NCI-H187 (cell line): Measurements from ENCODE around the gene LSR.
"Not testable (repeated sequence)": the region's sequence is repeated elsewhere in the genome, so short reads cannot be mapped to it uniquely, and the experiment has no call there.

ENCODE experiments used
- DNase-seq, 2 experiments: peaks; one replicate each; lab custom pipeline; 2025; lab: John Stamatoyannopoulos, UW

LSR gene

DNA sequence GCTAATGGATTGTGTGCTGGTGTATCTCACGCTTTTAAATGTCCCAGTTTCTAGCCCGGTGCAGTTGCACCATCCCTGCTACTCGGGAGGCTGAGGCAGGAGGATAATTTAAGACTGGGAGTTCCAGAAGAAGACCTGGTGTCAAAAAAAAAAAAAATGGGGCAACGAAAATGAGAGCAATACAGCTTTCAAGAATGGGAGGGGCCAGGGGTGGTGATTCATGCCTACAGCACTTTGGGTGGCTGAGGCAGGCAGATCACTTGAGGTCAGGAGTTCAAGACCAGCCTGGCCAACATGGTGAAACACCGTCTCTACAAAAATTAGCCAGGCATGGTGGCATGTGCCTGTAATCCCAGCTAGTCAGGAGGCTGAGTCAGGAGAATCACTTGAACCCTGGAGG, 37.3 kb downstream of the LSR start:
- not testable (repeated sequence) for DNase-seq

DNA sequence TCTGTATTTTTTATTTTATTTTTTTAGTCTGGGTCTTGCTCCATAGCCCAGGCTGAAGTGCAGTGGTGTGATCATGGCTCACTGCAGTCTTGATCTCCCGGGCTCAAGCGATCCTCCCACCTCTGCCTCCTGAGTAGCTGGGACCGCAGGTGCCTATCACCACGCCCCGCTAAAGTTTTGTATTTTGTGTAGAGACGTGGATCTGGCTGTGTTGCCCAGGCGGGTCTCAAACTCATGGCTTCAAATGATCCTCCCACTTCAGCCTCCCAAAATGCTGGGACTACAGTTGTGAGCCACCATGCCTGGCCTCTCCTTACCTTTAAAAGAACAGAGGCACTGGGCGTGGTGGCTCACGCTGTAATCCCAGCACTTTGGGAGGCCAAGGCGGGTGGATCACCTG, 38.9 kb downstream of the LSR start:
- no peak for DNase-seq

GRCh38 chr19:35288331-35288730, 39.5 kb downstream of the LSR start:
- no peak for DNase-seq

GRCh38 chr19:35288906-35289305, 40.1 kb downstream of the LSR start:
- no peak for DNase-seq

DNA sequence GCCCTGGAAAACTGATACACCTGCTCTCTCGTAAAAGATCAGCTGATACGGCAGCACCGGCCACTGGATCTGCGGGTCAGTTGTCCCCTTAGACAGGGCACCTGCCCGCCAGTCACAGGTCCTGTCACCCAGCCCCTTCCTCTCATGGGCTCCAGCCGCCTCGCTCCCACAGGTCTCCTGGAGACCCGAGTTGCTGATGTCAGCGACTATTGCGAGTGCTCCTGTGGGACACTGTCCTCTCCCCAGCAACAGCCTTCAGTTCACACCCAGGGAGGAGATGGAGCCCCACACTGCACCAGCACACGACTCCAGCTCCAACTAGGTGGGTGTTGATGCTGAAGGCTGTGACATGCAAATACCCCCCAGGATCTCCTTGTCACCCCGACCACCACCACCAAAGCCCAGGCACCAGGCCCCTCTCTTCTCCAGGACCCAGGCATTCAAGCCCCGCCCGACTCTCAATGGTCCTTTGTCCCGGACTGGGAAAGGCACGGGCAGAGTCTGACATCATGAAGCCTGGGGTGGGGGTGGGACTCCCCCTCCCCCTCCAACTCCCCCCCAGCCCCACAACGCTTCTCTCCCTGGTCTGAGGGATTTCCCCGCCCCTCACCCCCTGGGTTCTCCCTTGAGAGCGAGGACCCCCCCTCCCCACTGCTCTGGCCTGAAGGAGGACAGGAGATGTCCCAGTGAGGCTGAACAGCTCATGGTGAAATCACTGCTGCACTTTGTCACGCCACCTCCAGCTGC, 41.8 kb downstream of the LSR start:
- no peak for DNase-seq

- no peak for DNase-seq
These were observed 42.5 kb downstream of the LSR start for GRCh38 chr19:35291259-35291658.

DNA sequence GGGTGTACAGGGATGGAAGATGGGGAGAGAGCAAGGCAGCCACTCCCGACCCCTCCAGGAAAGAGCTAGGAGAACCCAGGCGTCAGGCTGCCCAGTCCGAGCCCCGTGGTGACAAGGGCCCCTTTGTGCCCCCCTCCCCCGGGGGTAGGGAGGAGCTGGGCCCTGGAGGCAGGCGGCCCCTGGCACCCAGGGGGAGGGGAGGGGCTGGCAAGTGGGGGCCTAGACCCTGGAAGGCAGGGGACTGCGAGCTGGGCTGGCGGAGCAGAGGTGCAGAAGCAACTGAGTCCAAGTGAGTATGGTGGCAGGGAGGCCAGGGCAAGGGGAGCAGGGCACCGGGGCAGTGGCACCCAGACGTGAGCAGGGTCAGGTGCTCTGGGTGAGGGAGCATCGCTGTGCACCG, 43.1 kb downstream of the LSR start, which contains the start of gene MAG:
TSS of gene MAG (plus strand) at position 246 of the 400 bp plus-strand sequence. CDS start 3,248 bp downstream, outside the sequence.
- no peak for DNase-seq

GRCh38 chr19:35292421-35293362, 43.9 kb downstream of the LSR start:
- no peak for DNase-seq

DNA sequence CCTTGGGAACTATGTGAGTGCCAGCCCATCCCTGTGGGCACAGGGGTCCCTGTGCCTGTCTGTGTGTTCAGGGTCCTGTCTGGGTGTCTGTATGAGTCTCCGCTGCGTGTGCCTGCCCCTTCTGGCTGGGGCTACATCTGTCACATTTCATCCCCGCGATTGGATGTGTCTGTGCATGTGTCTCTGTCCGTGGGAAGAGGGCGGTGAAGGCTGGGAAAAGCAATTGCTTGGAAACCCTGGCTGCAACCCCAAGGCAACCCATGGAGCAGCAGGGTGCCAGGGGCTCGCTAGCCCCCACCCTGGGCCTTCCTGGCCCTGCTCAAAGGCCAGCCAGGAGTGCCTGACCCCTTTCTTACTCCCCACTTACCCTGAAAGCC, 44.5 kb downstream of the LSR start:
- no peak for DNase-seq

DNA sequence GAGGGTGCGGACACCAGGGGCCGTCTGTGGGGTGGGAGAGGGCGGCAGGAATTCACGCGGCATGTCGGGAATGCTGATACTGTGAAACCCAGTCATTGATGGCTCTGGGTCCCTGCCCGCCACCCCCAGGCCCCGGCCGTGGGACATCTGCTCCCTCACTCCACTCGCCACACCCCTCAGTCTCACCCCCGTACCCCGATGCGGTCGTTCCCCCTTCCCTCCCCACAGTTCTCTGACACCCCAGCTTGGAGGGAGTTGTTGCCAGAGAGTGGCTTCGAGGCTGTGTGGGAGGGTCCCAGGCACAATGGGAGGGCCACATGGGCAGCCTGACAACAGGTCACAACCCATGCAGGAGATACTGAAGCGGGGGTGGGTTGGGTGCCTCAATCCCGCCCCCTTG, 45.0 kb downstream of the LSR start:
- no peak for DNase-seq

GRCh38 chr19:35294328-35294727, 45.5 kb downstream of the LSR start:
- no peak for DNase-seq

DNA sequence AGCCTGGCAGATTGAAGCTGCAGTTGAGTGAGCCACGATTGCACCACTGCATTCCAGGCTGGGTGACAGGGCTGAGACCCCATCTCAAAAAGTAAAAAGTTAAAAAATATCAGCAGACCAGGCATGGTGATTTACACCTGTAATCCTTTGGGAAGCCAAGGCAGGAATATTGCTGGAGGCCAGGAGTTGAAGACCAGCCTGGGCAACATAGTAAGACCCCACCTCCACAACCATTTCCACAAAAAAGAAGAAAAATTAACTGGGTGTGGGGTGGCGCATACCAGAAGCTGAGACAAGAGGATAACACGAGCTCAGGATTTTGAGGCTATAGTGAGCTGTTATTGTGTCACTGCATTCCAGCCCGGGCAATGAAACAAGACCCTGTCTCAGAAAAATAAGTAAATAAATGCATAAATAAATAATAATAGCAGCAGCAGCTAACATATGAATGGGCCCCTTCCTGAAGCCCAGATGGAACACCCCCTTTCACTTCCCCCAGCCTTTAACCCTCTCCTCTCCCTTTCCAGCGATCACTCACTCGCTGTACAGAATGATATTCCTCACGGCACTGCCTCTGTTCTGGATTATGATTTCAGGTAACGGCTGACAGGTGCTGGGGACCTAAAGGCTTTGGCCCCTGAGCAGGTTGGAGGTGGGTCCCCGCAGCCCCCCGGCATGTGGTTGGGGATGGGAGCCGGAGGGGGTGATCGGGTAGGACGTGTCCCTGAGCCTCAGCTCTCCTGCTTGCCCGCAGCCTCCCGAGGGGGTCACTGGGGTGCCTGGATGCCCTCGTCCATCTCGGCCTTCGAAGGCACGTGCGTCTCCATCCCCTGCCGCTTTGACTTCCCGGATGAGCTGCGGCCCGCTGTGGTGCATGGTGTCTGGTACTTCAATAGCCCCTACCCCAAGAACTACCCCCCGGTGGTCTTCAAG, 46.3 kb downstream of the LSR start:
- DNase-seq: no peak

DNA sequence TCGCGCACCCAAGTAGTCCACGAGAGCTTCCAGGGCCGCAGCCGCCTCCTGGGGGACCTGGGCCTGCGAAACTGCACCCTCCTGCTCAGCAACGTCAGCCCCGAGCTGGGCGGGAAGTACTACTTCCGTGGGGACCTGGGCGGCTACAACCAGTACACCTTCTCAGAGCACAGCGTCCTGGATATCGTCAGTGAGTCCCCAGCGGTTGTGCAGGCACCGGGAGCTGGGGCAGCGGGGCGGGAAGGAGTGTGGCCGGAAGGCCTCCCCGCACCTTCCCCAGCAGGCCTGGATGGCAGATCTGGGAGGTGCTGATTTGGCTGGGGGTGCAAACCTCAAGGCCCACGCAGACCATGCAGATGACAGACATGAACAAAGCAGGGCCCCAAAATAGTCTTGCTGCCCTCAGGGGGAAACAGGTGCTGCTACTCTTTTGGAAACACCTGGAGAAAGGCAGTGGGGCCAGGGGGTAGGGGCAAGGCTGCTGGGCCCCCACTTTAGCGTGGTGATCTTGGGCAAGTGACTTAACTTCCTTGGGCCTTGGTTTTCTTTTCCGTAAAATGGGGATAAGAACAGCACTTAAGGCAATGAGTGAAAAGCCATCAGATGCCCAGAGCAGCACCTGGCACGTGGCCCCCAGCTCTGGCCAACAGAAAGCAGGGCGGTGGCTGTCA, 47.1 kb downstream of the LSR start:
- no peak for DNase-seq

DNA sequence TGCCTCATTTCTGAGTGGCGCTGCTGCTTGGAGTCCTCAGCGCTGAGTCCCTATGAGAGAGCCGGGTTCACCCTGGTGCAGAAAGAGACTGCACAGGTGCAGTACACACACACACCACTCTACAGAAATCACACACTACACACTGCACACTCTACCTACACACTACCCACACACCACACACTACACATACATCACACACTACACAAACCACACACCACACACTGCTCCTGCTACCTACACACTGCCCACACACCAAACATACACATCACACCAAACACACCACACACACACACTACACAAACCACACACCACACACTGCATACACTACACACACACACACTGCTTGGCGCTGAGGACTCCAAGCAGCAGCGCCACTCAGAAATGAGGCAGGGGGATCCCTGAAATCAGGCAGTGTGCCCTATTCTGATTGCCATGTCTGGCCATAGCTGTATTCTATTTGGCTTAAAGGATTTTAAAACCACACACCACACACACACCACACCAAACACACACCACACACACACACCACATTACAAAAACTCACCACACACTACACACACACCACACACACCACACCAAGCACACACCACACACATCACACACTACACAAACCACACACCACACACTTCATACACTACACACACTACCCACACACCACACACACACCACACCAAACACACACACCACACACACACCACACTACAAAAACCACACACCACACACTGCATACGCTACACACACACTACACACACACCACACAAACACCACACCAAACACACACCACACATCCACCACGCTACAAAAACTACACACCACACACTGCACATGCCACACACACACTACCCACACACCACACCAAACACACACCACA, 48.1 kb downstream of the LSR start:
- no peak for DNase-seq

- no peak for DNase-seq
These were observed 48.7 kb downstream of the LSR start for GRCh38 chr19:35297515-35297848.

DNA sequence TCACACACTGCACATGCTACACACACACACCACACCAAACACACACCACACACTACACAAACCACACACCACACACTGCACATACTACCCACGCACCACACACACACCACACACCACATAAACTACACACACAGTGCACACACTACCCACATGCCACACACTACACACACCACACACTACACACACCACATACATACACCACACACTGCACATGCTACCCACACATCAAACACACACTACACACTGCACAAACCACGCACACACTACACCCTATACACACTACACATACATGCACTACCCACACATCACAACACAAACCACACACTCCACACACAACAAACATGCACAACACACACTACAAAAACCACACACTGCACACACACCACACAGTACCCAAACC, 49.1 kb downstream of the LSR start:
- DNase-seq: no peak

- DNase-seq: no peak
These were observed 49.8 kb downstream of the LSR start for GRCh38 chr19:35298561-35298972.

DNA sequence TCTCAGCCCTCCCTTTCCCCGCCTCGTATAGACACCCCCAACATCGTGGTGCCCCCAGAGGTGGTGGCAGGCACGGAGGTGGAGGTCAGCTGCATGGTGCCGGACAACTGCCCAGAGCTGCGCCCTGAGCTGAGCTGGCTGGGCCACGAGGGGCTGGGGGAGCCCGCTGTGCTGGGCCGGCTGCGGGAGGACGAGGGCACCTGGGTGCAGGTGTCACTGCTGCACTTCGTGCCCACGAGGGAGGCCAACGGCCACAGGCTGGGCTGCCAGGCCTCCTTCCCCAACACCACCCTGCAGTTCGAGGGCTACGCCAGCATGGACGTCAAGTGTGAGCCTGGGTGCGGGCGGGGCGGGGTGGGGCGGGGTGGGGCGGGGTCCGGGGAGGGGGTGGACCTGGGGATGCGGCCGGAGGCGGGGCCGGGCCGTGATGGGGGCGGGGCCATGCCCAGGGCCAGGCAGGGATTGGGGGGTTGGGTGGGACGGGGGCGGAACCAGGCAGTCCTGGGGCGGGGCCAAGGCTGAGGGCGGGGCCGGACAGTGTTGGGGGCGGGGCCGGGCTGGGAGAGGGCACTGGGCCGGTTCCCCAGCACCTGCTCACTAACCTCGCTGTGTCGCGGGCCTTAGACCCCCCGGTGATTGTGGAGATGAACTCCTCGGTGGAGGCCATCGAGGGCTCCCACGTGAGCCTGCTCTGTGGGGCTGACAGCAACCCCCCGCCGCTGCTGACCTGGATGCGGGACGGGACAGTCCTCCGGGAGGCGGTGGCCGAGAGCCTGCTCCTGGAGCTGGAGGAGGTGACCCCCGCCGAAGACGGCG, 50.9 kb downstream of the LSR start:
- DNase-seq: no peak

- no peak for DNase-seq
These were observed 51.5 kb downstream of the LSR start for GRCh38 chr19:35300339-35300649.

- DNase-seq: no peak
These were observed 53.2 kb downstream of the LSR start for GRCh38 chr19:35301961-35302360.
